GM21717 (cell line): ENCODE results near the gene PEX5L.
"Not testable (repeated sequence)": the region's sequence is repeated elsewhere in the genome, so short reads cannot be mapped to it uniquely, and the experiment has no call there.

Experiments used
- ATAC-seq: cut with Tn5 transposase; IDR thresholded peaks from one replicate; pipeline ENCODE4 v1.9.1; 2021; ENCODE audit warnings: mild to moderate bottlenecking, moderate library complexity; ENCODE audit not compliant: unreplicated experiment

PEX5L gene

DNA sequence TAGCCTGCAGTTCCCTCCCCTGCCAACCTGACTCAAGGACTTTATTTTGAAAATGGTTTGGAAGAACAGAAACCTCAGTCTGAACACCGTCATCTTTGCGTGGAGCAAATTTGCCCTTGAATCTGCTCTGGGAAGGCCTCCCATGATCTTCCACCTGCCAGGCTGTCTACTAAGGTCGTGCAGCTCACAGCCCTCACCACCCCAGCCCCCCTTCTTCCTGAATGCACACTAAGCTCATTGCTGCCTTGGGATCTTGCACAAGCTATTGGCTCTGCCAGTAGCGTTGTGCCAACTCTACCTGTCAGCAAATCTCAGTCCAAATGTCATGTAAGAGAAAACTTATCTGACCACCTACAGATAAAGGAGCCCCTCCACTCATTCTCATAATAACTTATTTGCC lies 242.4 kb downstream of the PEX5L start:
- no peak for ATAC-seq

DNA sequence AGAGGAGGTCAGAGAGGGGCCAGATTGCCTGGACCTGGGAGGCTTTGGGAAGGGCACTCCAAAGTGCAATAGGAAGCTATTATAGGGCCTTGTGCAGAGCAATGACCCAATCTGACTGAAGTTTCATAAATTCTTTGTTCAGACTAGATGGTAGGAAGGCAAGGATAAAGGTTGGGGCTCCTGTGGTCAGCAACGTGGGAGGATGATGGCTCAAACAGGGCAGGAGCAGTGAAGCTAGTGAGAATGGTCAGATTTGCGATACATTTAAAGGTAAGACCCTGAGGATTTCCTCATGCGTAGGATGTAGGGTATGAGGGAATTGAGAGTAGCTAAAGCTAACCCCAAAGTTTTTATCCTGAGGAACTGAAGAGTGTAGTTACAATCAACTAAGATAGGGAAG lies 244.9 kb downstream of the PEX5L start:
- ATAC-seq = no peak

DNA sequence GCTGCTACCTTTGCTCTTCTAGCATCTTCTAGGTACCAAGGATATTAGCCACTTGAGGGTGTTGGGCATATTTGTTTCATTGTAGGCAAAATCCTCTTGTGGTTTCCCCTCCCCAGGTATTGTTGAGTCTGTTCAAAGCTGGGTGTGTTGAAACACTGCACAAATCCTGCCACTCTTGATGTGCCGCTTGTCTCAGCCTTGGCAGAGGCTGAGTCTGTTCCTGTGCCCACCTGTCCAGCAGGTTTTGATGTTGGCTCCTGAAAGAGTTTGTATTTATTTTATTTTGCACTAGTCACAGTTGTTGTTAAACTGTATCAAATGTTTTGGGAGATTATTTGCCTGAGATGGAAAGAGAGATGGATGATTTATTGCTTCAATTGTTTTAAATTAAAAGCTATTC lies 247.7 kb downstream of the PEX5L start:
- ATAC-seq = no peak

GRCh38 chr3:179782841-179783240 lies 253.9 kb downstream of the PEX5L start:
- ATAC-seq = not testable (repeated sequence)

DNA sequence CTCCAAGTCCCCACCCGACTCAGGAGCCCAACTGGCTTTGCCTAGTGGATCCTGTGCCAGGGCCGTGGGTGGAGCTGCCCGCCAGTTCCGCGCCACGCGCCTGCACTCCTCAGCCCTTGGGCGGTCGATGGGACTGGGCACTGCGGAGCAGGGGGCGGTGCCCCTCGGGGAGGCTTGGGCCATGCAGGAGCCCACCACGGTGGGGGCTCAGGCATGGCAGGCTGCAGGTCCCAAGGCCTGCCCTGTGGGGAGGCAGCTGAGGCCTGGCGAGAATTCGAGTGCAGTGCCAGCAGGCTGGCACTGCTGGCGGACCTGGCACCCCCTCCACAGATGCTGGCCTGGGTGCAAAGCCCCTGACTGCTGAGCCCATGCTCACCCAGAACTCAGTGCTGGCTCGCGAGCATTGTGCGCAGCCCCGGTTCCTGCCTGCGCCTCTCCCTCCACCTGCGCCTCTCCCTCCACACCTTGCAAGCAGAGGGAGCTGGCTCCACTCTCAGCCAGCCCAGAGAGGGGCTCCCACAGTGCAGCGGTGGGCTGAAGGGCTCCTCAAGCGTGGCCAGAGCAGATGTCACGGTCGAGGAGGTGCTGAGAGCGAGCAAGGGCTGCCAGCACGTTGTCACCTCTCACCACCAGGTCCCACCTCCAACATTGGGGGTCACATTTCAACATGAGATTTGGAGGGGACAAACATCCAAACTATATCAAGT lies 261.2 kb downstream of the PEX5L start:
- ATAC-seq = no peak

GRCh38 chr3:179772297-179772696 lies 264.4 kb downstream of the PEX5L start:
- ATAC-seq = no peak

GRCh38 chr3:179771797-179772196 lies 264.9 kb downstream of the PEX5L start:
- no peak for ATAC-seq

GRCh38 chr3:179769411-179770247 lies 267.1 kb downstream of the PEX5L start:
- no peak for ATAC-seq

- no peak for ATAC-seq
Observed at GRCh38 chr3:179768080-179768479, 268.7 kb downstream of the PEX5L start.

DNA sequence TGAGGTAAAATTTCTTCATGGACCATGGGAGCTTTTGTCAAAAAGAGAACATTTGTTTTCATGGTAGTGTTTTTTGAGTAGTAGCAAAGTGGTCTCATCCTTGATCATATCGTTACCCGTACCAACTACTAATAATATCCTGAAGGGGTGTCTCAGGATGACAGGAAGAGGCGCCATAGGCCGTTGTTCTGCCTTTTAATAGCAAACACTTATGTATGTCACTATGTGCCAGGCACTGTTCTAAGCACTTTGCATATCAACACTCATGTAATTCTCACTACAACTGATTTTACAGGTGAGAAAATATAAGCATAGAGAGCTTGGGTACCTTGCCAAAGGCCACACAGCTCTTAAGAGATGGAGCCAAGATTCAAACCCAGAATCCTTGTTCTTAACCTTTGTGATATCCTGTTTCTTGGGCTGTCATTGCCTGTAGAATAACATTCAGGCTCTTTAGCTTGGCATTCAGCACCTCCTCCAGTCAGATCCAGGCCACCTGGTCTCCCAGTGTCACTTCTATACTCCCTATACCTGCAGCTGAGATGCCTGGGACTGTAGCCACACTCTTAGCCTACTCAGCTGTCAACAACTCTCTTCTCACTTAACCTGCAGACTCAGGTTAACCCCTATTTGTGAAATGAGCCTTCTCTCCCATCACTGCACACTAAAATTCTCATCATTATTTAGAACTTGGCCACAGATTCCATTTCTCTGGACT lies 270.2 kb downstream of the PEX5L start:
- no peak for ATAC-seq

- ATAC-seq = no peak
Observed at GRCh38 chr3:179765396-179765795, 271.3 kb downstream of the PEX5L start.

- no peak for ATAC-seq
Observed at GRCh38 chr3:179760944-179761343, 275.8 kb downstream of the PEX5L start.

DNA sequence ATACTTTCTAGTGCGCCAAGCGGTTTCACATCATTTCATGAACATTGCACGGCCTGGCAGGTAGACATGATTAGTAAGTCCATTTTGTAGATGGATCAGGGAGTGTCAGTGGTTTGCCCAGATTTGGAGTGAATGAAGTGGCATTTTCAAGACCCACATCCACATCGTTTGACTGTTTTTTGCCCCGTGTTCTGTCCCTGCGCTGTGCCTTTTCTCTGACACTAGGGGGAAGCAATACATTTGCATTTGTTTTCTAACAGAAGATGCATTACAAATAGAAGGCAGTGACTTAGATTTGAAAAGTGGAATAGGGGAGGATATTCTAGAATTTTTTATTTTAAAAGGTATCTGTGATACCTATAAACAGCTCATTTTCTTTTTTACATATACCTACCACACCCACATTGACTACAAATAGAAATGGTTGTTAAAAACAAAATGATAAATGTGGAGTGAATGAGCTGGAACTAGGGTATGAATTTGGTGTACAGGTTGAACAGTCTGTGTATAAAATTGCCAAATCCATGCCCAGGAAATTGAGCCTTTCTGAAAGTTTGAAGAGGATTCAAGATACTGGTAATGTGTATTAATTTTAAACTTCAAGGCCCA lies 285.9 kb downstream of the PEX5L start:
- peak; percentile 56 for ATAC-seq

DNA sequence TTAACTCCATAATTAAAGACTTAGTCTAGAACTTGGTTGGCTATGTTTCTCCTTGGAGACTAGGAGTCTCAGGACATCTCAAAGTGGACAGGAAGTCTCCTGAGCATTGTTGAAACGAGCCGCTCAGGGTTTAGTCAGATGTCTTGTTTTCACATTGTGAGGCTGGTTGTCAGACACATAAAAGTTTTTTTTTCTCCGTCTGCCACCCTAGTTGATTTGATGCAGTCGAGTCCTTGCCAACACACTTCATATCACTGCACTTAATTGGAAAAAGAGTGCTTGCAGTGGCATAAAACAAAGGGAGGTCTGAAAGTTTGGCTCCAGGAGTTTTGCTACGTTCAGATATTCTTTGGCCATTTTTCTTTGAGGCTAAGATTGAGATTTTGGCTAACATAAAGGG lies 291.0 kb downstream of the PEX5L start:
- ATAC-seq = no peak

- no peak for ATAC-seq
Observed at GRCh38 chr3:179745079-179745478, 291.7 kb downstream of the PEX5L start.
